Mucosa of descending colon (tissue), 3 donors: ENCODE results near the gene PAPPA2. TPM values are rescaled to one million over a fixed set of nuclear protein-coding genes. Genes with fewer than 3 reads are reported as not detected.

Source experiments
- ATAC-seq: fragments of 200-7000 bp; cut with Tn5 transposase; one replicate; pipeline ENCODE4 v1.9.1; 2020; ENCODE audit warnings: mild to moderate bottlenecking, moderate library complexity
- DNase-seq, 3 donors: peaks; one replicate each; pipeline ENCODE4 v3.0.0-alpha.2; 2020
- H3K36me3 ChIP-seq: fragments of 200-600 bp; one replicate; pipeline ENCODE4 v1.8.0; 2021; ENCODE audit warnings: low read depth, mild to moderate bottlenecking
- H3K4me1 ChIP-seq: fragments of 200-600 bp; one replicate; pipeline ENCODE4 v1.8.0; 2021; ENCODE audit warnings: low read depth, mild to moderate bottlenecking
- H3K4me3 ChIP-seq: fragments of 200-600 bp; one replicate; pipeline ENCODE4 v1.8.0; 2021; ENCODE audit warnings: mild to moderate bottlenecking
- H3K9me3 ChIP-seq: fragments of 200-600 bp; one replicate; pipeline ENCODE4 v1.8.0; 2021; ENCODE audit warnings: mild to moderate bottlenecking
- CTCF ChIP-seq: fragments of 200-600 bp; IDR thresholded peaks from one replicate; pipeline ENCODE4 v1.8.0; 2022; ENCODE audit warnings: antibody characterized with exemption, mild to moderate bottlenecking
- intact Hi-C, 2 donors: fragments of 100-400 bp; cut with DNase I in 1 of 2; cut with micrococcal nuclease in 1 of 2; formaldehyde crosslinking; loops; one replicate each; pipeline versions ENCODE4 v1.11.0 to v1.11.1; 2022; cut with DNase I, micrococcal nuclease
- total RNA-seq, 3 donors: library from RNA; stranded (reverse); fragmentation: NEBNext Ultra II Directional in 2 of 3; extraction: Animal tissue kit (Norgen Biotek cat#: 25700) in 2 of 3; gene quantifications; one replicate each; pipeline versions ENCODE4 v1.2.1 to v1.2.4, GENCODE V29; 2021 to 2023
- donor health status: DM: no; HTN: no; CAD: no; lungs with moderate emphysema.
- donor health status: DM: no; HTN: no; CAD: no.
- donor health status: DM: no; HTN: yes; CAD: no.

Gene PAPPA2
- total RNA-seq, 3 donors from 2014 or later: 1.0 to 5.1 (median 1.1) TPM

GRCh38 chr1:176609556-176610408 lies 146.8 kb downstream of the PAPPA2 start:
- ATAC-seq (no peak), DNase-seq (no peak)
- intact Hi-C loops: no loop called here
- TF ChIP-seq CTCF: no peak
- Histone ChIP-seq H3K36me3 (no peaks in the 10 kb centered on the region), H3K4me3 (no peak overlapping the region), H3K4me1 (no peaks in the 10 kb centered on the region), H3K9me3 (no peaks in the 10 kb centered on the region)

- H3K4me3 ChIP-seq: no peak overlapping the region
- H3K4me1 ChIP-seq: no peaks in the 10 kb centered on the region
- no peak for DNase-seq
- TF ChIP-seq CTCF: no peak
- ATAC-seq: no peak
- no peaks in the 10 kb centered on the region for H3K36me3 ChIP-seq
- no peaks in the 10 kb centered on the region for H3K9me3 ChIP-seq
- intact Hi-C loops: no loop called here
Measured at GRCh38 chr1:176612791-176613190, 149.8 kb downstream of the PAPPA2 start.

GRCh38 chr1:176617881-176618280 lies 154.9 kb downstream of the PAPPA2 start:
- no peaks in the 10 kb centered on the region for H3K9me3 ChIP-seq
- no peak for DNase-seq
- H3K4me3 ChIP-seq: no peak overlapping the region
- TF ChIP-seq CTCF: no peak
- no peak for ATAC-seq
- no peaks in the 10 kb centered on the region for H3K4me1 ChIP-seq
- no peaks in the 10 kb centered on the region for H3K36me3 ChIP-seq
- intact Hi-C loops: no loop called here

DNA sequence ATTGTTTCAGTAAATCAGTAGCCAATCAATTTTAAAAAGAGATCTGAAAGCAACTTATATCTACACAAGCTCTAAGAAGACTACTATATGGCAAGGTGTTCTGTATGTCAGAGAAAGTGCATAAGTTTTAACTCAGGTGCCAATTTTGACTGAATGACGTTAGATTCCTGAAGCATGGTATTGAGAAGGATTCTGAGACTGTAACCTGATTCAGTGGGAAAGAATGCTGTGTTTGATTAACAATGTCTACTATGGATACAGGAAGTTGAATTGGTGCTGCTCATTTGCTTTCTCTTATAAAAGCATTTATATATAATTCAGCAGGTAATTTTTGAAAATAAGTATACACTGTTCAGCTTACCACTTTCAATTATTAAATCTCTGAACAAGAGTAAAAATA lies 156.3 kb downstream of the PAPPA2 start:
- intact Hi-C loops: no loop called here
- ATAC-seq (no peak), DNase-seq (no peak)

GRCh38 chr1:176625365-176625764 lies 162.4 kb downstream of the PAPPA2 start:
- ATAC-seq (no peak), DNase-seq (no peak)
- Histone ChIP-seq H3K9me3 (no peaks in the 10 kb centered on the region), H3K4me3 (no peak overlapping the region), H3K4me1 (no peaks in the 10 kb centered on the region), H3K36me3 (no peaks in the 10 kb centered on the region)
- intact Hi-C loops: no loop called here
- no peak for TF ChIP-seq CTCF

More for the DNA sequence above, 156.3 kb downstream of the PAPPA2 start:
- Histone ChIP-seq H3K36me3 (no peaks in the 10 kb centered on the region), H3K9me3 (no peaks in the 10 kb centered on the region), H3K4me3 (no peak overlapping the region), H3K4me1 (no peaks in the 10 kb centered on the region)
- TF ChIP-seq CTCF: no peak
